WI38 (cell line): Measurements from ENCODE around the gene GBE1.

Experiments used
- H3K4me3 ChIP-seq: 2 replicates; pipeline ENCODE4 v1.5.1; 2011; ENCODE audit warnings: low read depth, mild to moderate bottlenecking, control low read depth, low read length
- CTCF ChIP-seq: IDR thresholded peaks from 2 replicates; pipeline ENCODE4 v1.5.1; 2012; ENCODE audit warnings: low read depth, mild to moderate bottlenecking, control low read depth, low read length

GBE1 gene

GRCh38 chr3:81760924-81761903 is at the start of gene GBE1:
GBE1 (minus strand) TSS chr3:81761645; CDS start chr3:81761517, 128 bp downstream.
- H3K4me3 ChIP-seq, result peak within 1 kb of the TSS; percentile 80
- peak; percentile 47 for TF ChIP-seq CTCF

- no peak overlapping the region for H3K4me3 ChIP-seq
- no peak for TF ChIP-seq CTCF
Measured at GRCh38 chr3:81808900-81809299, 47.5 kb upstream of the GBE1 start.

- TF ChIP-seq CTCF, result no peak
- no peak overlapping the region for H3K4me3 ChIP-seq
Measured at GRCh38 chr3:81799403-81799802, 38.0 kb upstream of the GBE1 start.

- no peak for TF ChIP-seq CTCF
- H3K4me3 ChIP-seq, result no peak overlapping the region
Measured at GRCh38 chr3:81793410-81793809, 32.0 kb upstream of the GBE1 start.

GRCh38 chr3:81790117-81790516 is 28.7 kb upstream of the GBE1 start:
- no peak overlapping the region for H3K4me3 ChIP-seq
- no peak for TF ChIP-seq CTCF

- H3K4me3 ChIP-seq, result no peak overlapping the region
- TF ChIP-seq CTCF, result no peak
Measured at GRCh38 chr3:81789691-81790090, 28.2 kb upstream of the GBE1 start.

- TF ChIP-seq CTCF, result no peak
- no peak overlapping the region for H3K4me3 ChIP-seq
Measured at GRCh38 chr3:81788610-81789009, 27.2 kb upstream of the GBE1 start.
